Measurements from ENCODE around the gene F3.

DNA sequence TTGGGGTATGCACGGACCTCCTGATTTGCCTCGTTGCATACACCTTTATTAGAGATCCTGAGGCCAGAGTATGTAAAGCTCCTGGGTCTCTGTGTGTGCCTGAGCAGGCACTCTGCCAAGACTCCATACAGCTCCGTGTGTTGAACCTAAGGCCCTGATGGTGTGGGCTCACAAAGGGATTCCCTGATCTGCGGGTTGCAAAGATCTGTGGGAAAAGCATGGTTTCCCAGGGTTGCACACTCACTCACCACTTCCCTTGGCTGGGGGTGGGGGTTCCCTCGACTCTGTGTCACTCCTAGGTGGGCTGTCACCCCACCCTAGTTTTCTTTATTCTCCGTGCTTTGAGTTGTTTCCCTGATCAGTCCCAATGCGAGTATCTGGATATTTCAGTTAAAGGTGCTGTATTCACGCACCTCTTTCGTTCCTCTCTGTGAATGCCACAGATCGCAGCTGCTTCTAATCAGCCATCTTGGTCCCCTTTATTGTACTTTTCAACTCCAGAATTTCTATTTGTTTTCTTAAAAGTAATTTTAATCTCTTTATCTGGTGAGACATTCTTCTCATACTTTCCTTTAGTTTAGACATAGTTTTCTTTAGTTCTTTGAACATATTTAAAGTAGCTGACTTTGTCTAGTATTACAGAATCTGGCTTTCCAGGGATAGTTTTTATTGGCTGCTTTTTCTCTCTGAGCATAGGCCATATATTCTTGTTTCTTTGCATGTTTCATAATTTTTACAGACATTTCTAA, 39.0 kb upstream of the F3 start:
- TF ChIP-seq, protein P1, sequence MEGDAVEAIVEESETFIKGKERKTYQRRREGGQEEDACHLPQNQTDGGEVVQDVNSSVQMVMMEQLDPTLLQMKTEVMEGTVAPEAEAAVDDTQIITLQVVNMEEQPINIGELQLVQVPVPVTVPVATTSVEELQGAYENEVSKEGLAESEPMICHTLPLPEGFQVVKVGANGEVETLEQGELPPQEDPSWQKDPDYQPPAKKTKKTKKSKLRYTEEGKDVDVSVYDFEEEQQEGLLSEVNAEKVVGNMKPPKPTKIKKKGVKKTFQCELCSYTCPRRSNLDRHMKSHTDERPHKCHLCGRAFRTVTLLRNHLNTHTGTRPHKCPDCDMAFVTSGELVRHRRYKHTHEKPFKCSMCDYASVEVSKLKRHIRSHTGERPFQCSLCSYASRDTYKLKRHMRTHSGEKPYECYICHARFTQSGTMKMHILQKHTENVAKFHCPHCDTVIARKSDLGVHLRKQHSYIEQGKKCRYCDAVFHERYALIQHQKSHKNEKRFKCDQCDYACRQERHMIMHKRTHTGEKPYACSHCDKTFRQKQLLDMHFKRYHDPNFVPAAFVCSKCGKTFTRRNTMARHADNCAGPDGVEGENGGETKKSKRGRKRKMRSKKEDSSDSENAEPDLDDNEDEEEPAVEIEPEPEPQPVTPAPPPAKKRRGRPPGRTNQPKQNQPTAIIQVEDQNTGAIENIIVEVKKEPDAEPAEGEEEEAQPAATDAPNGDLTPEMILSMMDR (IDR thresholded peaks at IDR 0.05; ENCODE audit: low read depth, low read length, missing input control) = no peak
- TF ChIP-seq, protein P2, sequence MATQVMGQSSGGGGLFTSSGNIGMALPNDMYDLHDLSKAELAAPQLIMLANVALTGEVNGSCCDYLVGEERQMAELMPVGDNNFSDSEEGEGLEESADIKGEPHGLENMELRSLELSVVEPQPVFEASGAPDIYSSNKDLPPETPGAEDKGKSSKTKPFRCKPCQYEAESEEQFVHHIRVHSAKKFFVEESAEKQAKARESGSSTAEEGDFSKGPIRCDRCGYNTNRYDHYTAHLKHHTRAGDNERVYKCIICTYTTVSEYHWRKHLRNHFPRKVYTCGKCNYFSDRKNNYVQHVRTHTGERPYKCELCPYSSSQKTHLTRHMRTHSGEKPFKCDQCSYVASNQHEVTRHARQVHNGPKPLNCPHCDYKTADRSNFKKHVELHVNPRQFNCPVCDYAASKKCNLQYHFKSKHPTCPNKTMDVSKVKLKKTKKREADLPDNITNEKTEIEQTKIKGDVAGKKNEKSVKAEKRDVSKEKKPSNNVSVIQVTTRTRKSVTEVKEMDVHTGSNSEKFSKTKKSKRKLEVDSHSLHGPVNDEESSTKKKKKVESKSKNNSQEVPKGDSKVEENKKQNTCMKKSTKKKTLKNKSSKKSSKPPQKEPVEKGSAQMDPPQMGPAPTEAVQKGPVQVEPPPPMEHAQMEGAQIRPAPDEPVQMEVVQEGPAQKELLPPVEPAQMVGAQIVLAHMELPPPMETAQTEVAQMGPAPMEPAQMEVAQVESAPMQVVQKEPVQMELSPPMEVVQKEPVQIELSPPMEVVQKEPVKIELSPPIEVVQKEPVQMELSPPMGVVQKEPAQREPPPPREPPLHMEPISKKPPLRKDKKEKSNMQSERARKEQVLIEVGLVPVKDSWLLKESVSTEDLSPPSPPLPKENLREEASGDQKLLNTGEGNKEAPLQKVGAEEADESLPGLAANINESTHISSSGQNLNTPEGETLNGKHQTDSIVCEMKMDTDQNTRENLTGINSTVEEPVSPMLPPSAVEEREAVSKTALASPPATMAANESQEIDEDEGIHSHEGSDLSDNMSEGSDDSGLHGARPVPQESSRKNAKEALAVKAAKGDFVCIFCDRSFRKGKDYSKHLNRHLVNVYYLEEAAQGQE (IDR thresholded peaks at IDR 0.05) = no peak
- no peak for TF ChIP-seq JUND (IDR thresholded peaks at IDR 0.05)
- no peak for TF ChIP-seq RAD21 (IDR thresholded peaks at IDR 0.05)
- no peak for TF ChIP-seq EGR1 (IDR thresholded peaks at IDR 0.05; ENCODE audit: low read depth in 2 of 2)
- TF ChIP-seq, protein P3, sequence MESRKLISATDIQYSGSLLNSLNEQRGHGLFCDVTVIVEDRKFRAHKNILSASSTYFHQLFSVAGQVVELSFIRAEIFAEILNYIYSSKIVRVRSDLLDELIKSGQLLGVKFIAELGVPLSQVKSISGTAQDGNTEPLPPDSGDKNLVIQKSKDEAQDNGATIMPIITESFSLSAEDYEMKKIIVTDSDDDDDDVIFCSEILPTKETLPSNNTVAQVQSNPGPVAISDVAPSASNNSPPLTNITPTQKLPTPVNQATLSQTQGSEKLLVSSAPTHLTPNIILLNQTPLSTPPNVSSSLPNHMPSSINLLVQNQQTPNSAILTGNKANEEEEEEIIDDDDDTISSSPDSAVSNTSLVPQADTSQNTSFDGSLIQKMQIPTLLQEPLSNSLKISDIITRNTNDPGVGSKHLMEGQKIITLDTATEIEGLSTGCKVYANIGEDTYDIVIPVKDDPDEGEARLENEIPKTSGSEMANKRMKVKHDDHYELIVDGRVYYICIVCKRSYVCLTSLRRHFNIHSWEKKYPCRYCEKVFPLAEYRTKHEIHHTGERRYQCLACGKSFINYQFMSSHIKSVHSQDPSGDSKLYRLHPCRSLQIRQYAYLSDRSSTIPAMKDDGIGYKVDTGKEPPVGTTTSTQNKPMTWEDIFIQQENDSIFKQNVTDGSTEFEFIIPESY (IDR thresholded peaks at IDR 0.05) = no peak
- TF ChIP-seq, protein P4, sequence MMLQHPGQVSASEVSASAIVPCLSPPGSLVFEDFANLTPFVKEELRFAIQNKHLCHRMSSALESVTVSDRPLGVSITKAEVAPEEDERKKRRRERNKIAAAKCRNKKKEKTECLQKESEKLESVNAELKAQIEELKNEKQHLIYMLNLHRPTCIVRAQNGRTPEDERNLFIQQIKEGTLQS (IDR thresholded peaks at IDR 0.05) = no peak
- TF ChIP-seq YY1 (IDR thresholded peaks at IDR 0.05) = no peak
- TF ChIP-seq, protein P5, sequence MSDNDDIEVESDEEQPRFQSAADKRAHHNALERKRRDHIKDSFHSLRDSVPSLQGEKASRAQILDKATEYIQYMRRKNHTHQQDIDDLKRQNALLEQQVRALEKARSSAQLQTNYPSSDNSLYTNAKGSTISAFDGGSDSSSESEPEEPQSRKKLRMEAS (IDR thresholded peaks at IDR 0.05) = no peak
- no peak for TF ChIP-seq GABPA (IDR thresholded peaks at IDR 0.05 in 1 of 2, conservative IDR thresholded peaks at IDR 0.05 in 1 of 2)
- no peak for TF ChIP-seq RXRA (IDR thresholded peaks at IDR 0.05)
- no peak for TF ChIP-seq HNF4G (IDR thresholded peaks at IDR 0.05)

All from liver (tissue), 3 donors.